H1 (cell line): ENCODE data around the gene RFX2.

Experiments used
- ATF2 ChIP-seq: IDR thresholded peaks from 2 replicates; pipeline ENCODE4 v1.6.1; 2012; ENCODE audit warnings: low read length, inconsistent platforms
- BRCA1 ChIP-seq: IDR thresholded peaks from 2 replicates; pipeline ENCODE4 v1.6.1; 2012; ENCODE audit warnings: low read depth, low read length, improper control_type of control experiment
- CEBPB ChIP-seq: IDR thresholded peaks from 2 replicates; pipeline ENCODE4 v1.6.1; 2012; ENCODE audit warnings: low read depth, low read length
- CREB1 ChIP-seq: IDR thresholded peaks from 2 replicates; pipeline ENCODE4 v1.6.1; 2012; ENCODE audit warnings: inconsistent platforms
- EP300 ChIP-seq, 2 experiments: IDR thresholded peaks; 1 replicate in 1 of 2; 2 replicates in 1 of 2; pipeline ENCODE4 v1.6.1; 2011 to 2012; ENCODE audit warnings: low read depth in 2 of 2, low read length in 2 of 2, mild to moderate bottlenecking in 2 of 2, borderline replicate concordance in 1 of 2, inconsistent platforms in 1 of 2, moderate library complexity in 1 of 2
- MAX ChIP-seq: IDR thresholded peaks from 2 replicates; pipeline ENCODE4 v1.6.1; 2012; ENCODE audit warnings: inconsistent platforms
- NRF1 ChIP-seq: IDR thresholded peaks from 2 replicates; pipeline ENCODE4 v1.6.1; 2011; ENCODE audit warnings: mild to moderate bottlenecking, low read depth, low read length, improper control_type of control experiment
- TAF1 ChIP-seq: IDR thresholded peaks from 2 replicates; pipeline ENCODE4 v1.6.1; 2011; ENCODE audit warnings: mild to moderate bottlenecking, low read depth, low read length
- YY1 ChIP-seq: IDR thresholded peaks from 2 replicates; pipeline ENCODE4 v1.6.1; 2011; ENCODE audit warnings: low read depth, mild to moderate bottlenecking, low read length
- TF ChIP-seq, protein P1 (sequence below), 3 experiments: IDR thresholded peaks; 1 replicate in 2 of 3; 2 replicates in 1 of 3; pipeline versions ENCODE4 v1.5.1 to v1.6.1; 2011; ENCODE audit warnings: low read length in 3 of 3, mild to moderate bottlenecking in 3 of 3, inconsistent platforms in 2 of 3, low read depth in 1 of 3, moderate library complexity in 1 of 3; ENCODE audit not compliant: insufficient read depth in 1 of 3; ENCODE audit errors: control extremely low read depth in 1 of 3
- TF ChIP-seq, protein P2 (sequence below): IDR thresholded peaks from 2 replicates; pipeline ENCODE4 v1.6.1; 2011; ENCODE audit warnings: low read length, improper control_type of control experiment

- TF ChIP-seq CREB1 (no peak), CEBPB (no peak), EP300 (IDR thresholded peaks at IDR 0.05; ENCODE audit: borderline replicate concordance in 1 of 2, low read depth in 2 of 2, low read length in 2 of 2) (no peak), YY1 (no peak), MAX (no peak), BRCA1 (no peak), ATF2 (no peak), TAF1 (no peak), NRF1 (no peak)
- TF ChIP-seq, protein P1, sequence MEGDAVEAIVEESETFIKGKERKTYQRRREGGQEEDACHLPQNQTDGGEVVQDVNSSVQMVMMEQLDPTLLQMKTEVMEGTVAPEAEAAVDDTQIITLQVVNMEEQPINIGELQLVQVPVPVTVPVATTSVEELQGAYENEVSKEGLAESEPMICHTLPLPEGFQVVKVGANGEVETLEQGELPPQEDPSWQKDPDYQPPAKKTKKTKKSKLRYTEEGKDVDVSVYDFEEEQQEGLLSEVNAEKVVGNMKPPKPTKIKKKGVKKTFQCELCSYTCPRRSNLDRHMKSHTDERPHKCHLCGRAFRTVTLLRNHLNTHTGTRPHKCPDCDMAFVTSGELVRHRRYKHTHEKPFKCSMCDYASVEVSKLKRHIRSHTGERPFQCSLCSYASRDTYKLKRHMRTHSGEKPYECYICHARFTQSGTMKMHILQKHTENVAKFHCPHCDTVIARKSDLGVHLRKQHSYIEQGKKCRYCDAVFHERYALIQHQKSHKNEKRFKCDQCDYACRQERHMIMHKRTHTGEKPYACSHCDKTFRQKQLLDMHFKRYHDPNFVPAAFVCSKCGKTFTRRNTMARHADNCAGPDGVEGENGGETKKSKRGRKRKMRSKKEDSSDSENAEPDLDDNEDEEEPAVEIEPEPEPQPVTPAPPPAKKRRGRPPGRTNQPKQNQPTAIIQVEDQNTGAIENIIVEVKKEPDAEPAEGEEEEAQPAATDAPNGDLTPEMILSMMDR (IDR thresholded peaks at IDR 0.05; ENCODE audit: control extremely low read depth in 1 of 3, insufficient read depth in 1 of 3, low read depth in 1 of 3, low read length in 3 of 3): no peak
- TF ChIP-seq, protein P2, sequence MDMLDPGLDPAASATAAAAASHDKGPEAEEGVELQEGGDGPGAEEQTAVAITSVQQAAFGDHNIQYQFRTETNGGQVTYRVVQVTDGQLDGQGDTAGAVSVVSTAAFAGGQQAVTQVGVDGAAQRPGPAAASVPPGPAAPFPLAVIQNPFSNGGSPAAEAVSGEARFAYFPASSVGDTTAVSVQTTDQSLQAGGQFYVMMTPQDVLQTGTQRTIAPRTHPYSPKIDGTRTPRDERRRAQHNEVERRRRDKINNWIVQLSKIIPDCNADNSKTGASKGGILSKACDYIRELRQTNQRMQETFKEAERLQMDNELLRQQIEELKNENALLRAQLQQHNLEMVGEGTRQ: no peak
Observed at GRCh38 chr19:6003976-6004375, 106.3 kb downstream of the RFX2 start.
